Endothelial cell of umbilical vein (primary cell): ENCODE measurements around the gene PRPF19. TPM values are rescaled to one million over a fixed set of nuclear protein-coding genes. Genes with fewer than 3 reads are reported as not detected.

Source experiments
- BruUV-seq: library from RNA; stranded (reverse); fragments of 400-500 nt; replicated peaks from 2 replicates; lab custom pipeline; 2021; lab: Mats Ljungman, UMichigan
- CTCF ChIA-PET: fragments of 300-600, 350-600 bp; sonication (Branson Sonifier 250); formaldehyde crosslinking; loops from one replicate; lab custom pipeline; 2021; ENCODE audit warnings: antibody characterized with exemption, inconsistent platforms; lab: Charles Lee
- POLR2A ChIA-PET: fragments of 300-600, 350-600 bp; sonication (Branson Sonifier 250); formaldehyde crosslinking; loops from one replicate; lab custom pipeline; 2021; ENCODE audit warnings: antibody characterized with exemption, inconsistent platforms; lab: Charles Lee
- DNase-seq: peaks from one replicate; pipeline ENCODE4 v3.0.0-alpha.2; 2011; ENCODE audit warnings: low read depth, low spot score
- FAIRE-seq: peaks from 2 replicates; lab custom pipeline; 2011; peaks lifted over from hg19 to GRCh38; lab: Jason Lieb, UNC
- H2AFZ ChIP-seq: 2 replicates; pipeline ENCODE4 v1.6.0; 2012; ENCODE audit warnings: low read depth, low read length, control low read depth, inconsistent platforms
- H3K27ac ChIP-seq: 2 replicates; pipeline ENCODE4 v1.5.1; 2011; ENCODE audit warnings: low read depth, mild to moderate bottlenecking, control low read depth, low read length, moderate library complexity; ENCODE audit not compliant: insufficient read depth
- H3K27me3 ChIP-seq, 2 experiments: 2 replicates each; pipeline versions ENCODE4 v1.6.0 to v1.6.1; 2011; ENCODE audit warnings: low read length in 2 of 2, mixed read lengths in 1 of 2; ENCODE audit not compliant: control insufficient read depth in 2 of 2, insufficient read depth in 2 of 2
- H3K36me3 ChIP-seq, 2 experiments: 2 replicates in 1 of 2; 3 replicates in 1 of 2; pipeline ENCODE4 v1.5.1; 2011; ENCODE audit warnings: low read length in 2 of 2, mild to moderate bottlenecking in 1 of 2, moderate library complexity in 1 of 2; ENCODE audit not compliant: control insufficient read depth in 2 of 2, insufficient read depth in 2 of 2; ENCODE audit errors: extremely low read depth in 1 of 2
- H3K4me1 ChIP-seq: 3 replicates; pipeline ENCODE4 v1.5.1; 2011; ENCODE audit warnings: mild to moderate bottlenecking, low read length; ENCODE audit not compliant: control insufficient read depth, insufficient read depth; ENCODE audit errors: extremely low read depth
- H3K4me2 ChIP-seq: 2 replicates; pipeline ENCODE4 v1.6.1; 2011; ENCODE audit warnings: low read length, control low read depth, mixed read lengths; ENCODE audit not compliant: insufficient read depth
- H3K4me3 ChIP-seq, 3 experiments: fragments of 200-600 bp in 1 of 3; sonication (generic), shearing (Covaris generic) in 1 of 3; replicated peaks in 1 of 3; 2 replicates each; pipeline ENCODE4 v1.5.1; 2011 to 2016; ENCODE audit warnings: control low read depth in 3 of 3, low read length in 3 of 3, mild to moderate bottlenecking in 2 of 3, inconsistent platforms in 1 of 3, low read depth in 1 of 3, moderate library complexity in 1 of 3; ENCODE audit not compliant: insufficient read depth in 1 of 3
- H3K79me2 ChIP-seq: 2 replicates; pipeline ENCODE4 v1.6.0; 2012; ENCODE audit warnings: low read length, inconsistent platforms; ENCODE audit not compliant: control insufficient read depth, insufficient read depth
- H3K9ac ChIP-seq: replicated peaks from 2 replicates; pipeline ENCODE3; 2011; ENCODE audit warnings: low read length, control low read depth; ENCODE audit not compliant: insufficient read depth; ENCODE audit errors: extremely low read depth
- H3K9me1 ChIP-seq: replicated peaks from 3 replicates; pipeline ENCODE4 v1.6.0; 2011; ENCODE audit warnings: mild to moderate bottlenecking, low read length; ENCODE audit not compliant: control insufficient read depth, insufficient read depth; ENCODE audit errors: extremely low read depth
- H3K9me3 ChIP-seq: replicated peaks from 2 replicates; pipeline ENCODE4 v1.5.1; 2012; ENCODE audit warnings: low read length, inconsistent platforms; ENCODE audit not compliant: control insufficient read depth, insufficient read depth
- H4K20me1 ChIP-seq: replicated peaks from 2 replicates; pipeline ENCODE3; 2011; ENCODE audit warnings: mild to moderate bottlenecking, low read length; ENCODE audit not compliant: control insufficient read depth, insufficient read depth; ENCODE audit errors: extremely low read depth
- CTCF ChIP-seq, 2 donors: IDR thresholded peaks; 1 replicate in 1 of 2; 2 replicates in 1 of 2; pipeline ENCODE4 v1.5.1; 2011; ENCODE audit warnings: low read length in 2 of 2, mild to moderate bottlenecking in 2 of 2, moderate library complexity in 2 of 2, control low read depth in 1 of 2, inconsistent platforms in 1 of 2, low read depth in 1 of 2; ENCODE audit not compliant: insufficient read depth in 1 of 2; ENCODE audit errors: extremely low read depth in 1 of 2
- EZH2 ChIP-seq: IDR thresholded peaks from 2 replicates; pipeline ENCODE4 v1.6.1; 2012; ENCODE audit warnings: borderline replicate concordance, low read depth, mild to moderate bottlenecking, moderate library complexity, low read length, inconsistent platforms; ENCODE audit not compliant: severe bottlenecking
- FOS ChIP-seq: IDR thresholded peaks from 2 replicates; pipeline ENCODE4 v1.6.1; 2011; ENCODE audit warnings: mild to moderate bottlenecking, low read length, moderate library complexity, borderline replicate concordance; ENCODE audit not compliant: insufficient read depth
- GATA2 ChIP-seq: IDR thresholded peaks from 2 replicates; pipeline ENCODE4 v1.7.0; 2011; ENCODE audit warnings: low read depth, mild to moderate bottlenecking, moderate library complexity, mixed read lengths, low read length; ENCODE audit not compliant: insufficient read length, insufficient read depth
- JUN ChIP-seq: IDR thresholded peaks from 2 replicates; pipeline ENCODE4 v1.6.1; 2011; ENCODE audit warnings: borderline replicate concordance, low read depth; ENCODE audit not compliant: insufficient read length, insufficient read depth
- MAX ChIP-seq: IDR thresholded peaks from 2 replicates; pipeline ENCODE4 v1.6.1; 2011; ENCODE audit not compliant: insufficient read depth, insufficient read length
- MYC ChIP-seq: IDR thresholded peaks from one replicate; pipeline ENCODE4 v1.6.1; 2011; ENCODE audit warnings: mild to moderate bottlenecking, low read depth, low read length
- POLR2A ChIP-seq: IDR thresholded peaks from 2 replicates; pipeline ENCODE4 v1.6.1; 2012; ENCODE audit warnings: low read depth, mild to moderate bottlenecking, control low read depth, low read length
- POLR2AphosphoS5 ChIP-seq: IDR thresholded peaks from 2 replicates; pipeline ENCODE4 v1.6.1; 2012; ENCODE audit warnings: low read depth, mild to moderate bottlenecking, control low read depth, low read length, moderate library complexity; ENCODE audit not compliant: insufficient read depth
- dilution Hi-C: fragments of 300-500 bp; cut with MboI; formaldehyde crosslinking; loops from one replicate; pipeline ENCODE4 v1.15.0; 2019; ENCODE audit warnings: low sequenced_read_pairs; ENCODE audit not compliant: extremely low pct_ligation_motif_present
- intact Hi-C: fragments of 100-400 bp; cut with micrococcal nuclease; formaldehyde crosslinking; loops from one replicate; pipeline ENCODE4 v1.10.0; 2022
- polyA plus RNA-seq, 4 experiments: library from polyadenylated mRNA; depleted of rRNA in 3 of 4; stranded (reverse) in 3 of 4; unstranded in 1 of 4; fragments of >200 nt; gene quantifications; 2 replicates each; pipeline versions ENCODE4 v1.2.1 to v1.2.3, GENCODE V29; 2011 to 2012; ENCODE audit warnings: missing spikeins in 1 of 4
- total RNA-seq: library from RNA; stranded (reverse); gene quantifications from 2 replicates; pipeline ENCODE4 v1.2.3, GENCODE V29; 2021

The PRPF19 gene
- total and polyA plus RNA-seq, 2 donors (not counting 3 experiments of a cell fraction or from before 2014, with no cell fraction given): 97.1 to 126 TPM

GRCh38 chr11:60913793-60914632 lies 7.6 kb upstream of the PRPF19 start, which contains the start of gene TMEM109:
TMEM109 (plus strand) TSS chr11:60914158; CDS start chr11:60919694, 5,536 bp downstream.
- Histone ChIP-seq H3K27ac (peak within 1 kb of the TSS; percentile 65), H3K9ac (peak within 1 kb of the TSS; percentile 74), H3K9me3 (no peaks in the 10 kb centered on the region), H4K20me1 (no peaks in the 10 kb centered on the region), H3K4me2 (peak within 1 kb of the TSS; percentile 94), H2AFZ (peak within 1 kb of the TSS; percentile 96), H3K4me1 (peaks cover 36% of the 10 kb centered on the region), H3K27me3 (peaks cover 0 to 2% of the 10 kb centered on the region in 2 experiments), H3K36me3 (no peaks in the 10 kb centered on the region), H3K4me3 (peak within 1 kb of the TSS; percentile 43 to 79 (median 76)), H3K9me1 (no peaks in the 10 kb centered on the region), H3K79me2 (peaks cover 45% of the 10 kb centered on the region)
- CTCF ChIA-PET: interaction anchor here (0.9 to 4.8 kb wide), 12 partner anchors 9 to 239 kb away, joined by 3 to 32 read pairs (median 4); partner anchors contain the start of gene TMEM132A
- dilution Hi-C loops: no loop called here
- POLR2A ChIA-PET: interaction anchor here (0.5 to 1.5 kb wide), 4 partner anchors 10 to 243 kb away, joined by 3 to 5 read pairs (median 3); partner anchors contain the start of gene TMEM132A
- TF ChIP-seq CTCF (IDR thresholded peaks at IDR 0.05; ENCODE audit: extremely low read depth in 1 of 2, insufficient read depth in 1 of 2, low read depth in 1 of 2, low read length in 2 of 2): no peak
- TF ChIP-seq GATA2: peak; percentile 24
- peak; percentile 32 for TF ChIP-seq JUN
- no peak for TF ChIP-seq FOS
- no peak for TF ChIP-seq POLR2A
- peak; percentile 6 for TF ChIP-seq MYC
- TF ChIP-seq POLR2AphosphoS5: peak; percentile 44
- TF ChIP-seq MAX: peak; percentile 60
- TF ChIP-seq EZH2: no peak
- intact Hi-C loops: loop anchor here (1.0 to 10.0 kb wide), 2 partner anchors 8 to 221 kb away; partner anchors contain the start of gene PRPF19
- BruUV-seq: no TSS peak
- DNase-seq: peak; percentile 98
- FAIRE-seq: peak; percentile 98
